ENCODE measurements around the gene PTPRG.

The PTPRG gene

GRCh38 chr3:61985020-61985419 is 423.6 kb downstream of the PTPRG start:
- peak; percentile 36 for DNase-seq (ENCODE audit: low read depth)
- TF ChIP-seq CTCF (conservative IDR thresholded peaks at IDR 0.05; ENCODE audit: low read depth, low read length) = no peak
- H3K4me3 ChIP-seq (ENCODE audit: low read length) = no peak overlapping the region

- no peak for DNase-seq (ENCODE audit: low read depth)
- no peak for TF ChIP-seq CTCF (conservative IDR thresholded peaks at IDR 0.05; ENCODE audit: low read depth, low read length)
- H3K4me3 ChIP-seq (ENCODE audit: low read length) = no peak overlapping the region
Measured at GRCh38 chr3:61986473-61986872, 425.1 kb downstream of the PTPRG start.

GRCh38 chr3:61989681-61990080 is 428.3 kb downstream of the PTPRG start:
- H3K4me3 ChIP-seq (ENCODE audit: low read length) = no peak overlapping the region
- no peak for DNase-seq (ENCODE audit: low read depth)
- TF ChIP-seq CTCF (conservative IDR thresholded peaks at IDR 0.05; ENCODE audit: low read depth, low read length) = no peak

- TF ChIP-seq CTCF (conservative IDR thresholded peaks at IDR 0.05; ENCODE audit: low read depth, low read length) = no peak
- DNase-seq (ENCODE audit: low read depth) = no peak
- no peak overlapping the region for H3K4me3 ChIP-seq (ENCODE audit: low read length)
Measured at GRCh38 chr3:61990327-61991027, 429.1 kb downstream of the PTPRG start.

- no peak overlapping the region for H3K4me3 ChIP-seq (ENCODE audit: low read length)
- no peak for DNase-seq (ENCODE audit: low read depth)
- TF ChIP-seq CTCF (conservative IDR thresholded peaks at IDR 0.05; ENCODE audit: low read depth, low read length) = no peak
Measured at GRCh38 chr3:61991706-61992105, 430.3 kb downstream of the PTPRG start.

GRCh38 chr3:61996366-61996765 is 435.0 kb downstream of the PTPRG start:
- no peak for DNase-seq (ENCODE audit: low read depth)
- no peak for TF ChIP-seq CTCF (conservative IDR thresholded peaks at IDR 0.05; ENCODE audit: low read depth, low read length)
- H3K4me3 ChIP-seq (ENCODE audit: low read length) = no peak overlapping the region

GRCh38 chr3:61997101-61997500 is 435.7 kb downstream of the PTPRG start:
- no peak for TF ChIP-seq CTCF (conservative IDR thresholded peaks at IDR 0.05; ENCODE audit: low read depth, low read length)
- DNase-seq (ENCODE audit: low read depth) = peak; percentile 11
- no peak overlapping the region for H3K4me3 ChIP-seq (ENCODE audit: low read length)
